ENCODE measurements around the gene EMX1. TPM values are rescaled to one million over a fixed set of nuclear protein-coding genes. Genes with fewer than 3 reads are reported as not detected.

The EMX1 gene
- total and polyA plus RNA-seq, 2 of the 13 experiments (the other 11 are each of a cell fraction or from before 2014, with no cell fraction given), result 0.62 to 4.9 TPM

- TF ChIP-seq ZBTB49 (CRISPR knock-in tag; IDR thresholded peaks at IDR 0.05; ENCODE audit: borderline replicate concordance), result no peak
- TF ChIP-seq CREB1 (IDR thresholded peaks at IDR 0.05), result no peak
- TF ChIP-seq CREB1 (CRISPR knock-in tag; IDR thresholded peaks at IDR 0.05), result no peak
- TF ChIP-seq GZF1 (CRISPR knock-in tag; IDR thresholded peaks at IDR 0.05), result no peak
- TF ChIP-seq NFIC (IDR thresholded peaks at IDR 0.05; ENCODE audit: low read length), result no peak
- TF ChIP-seq HOXD1 (CRISPR knock-in tag; IDR thresholded peaks at IDR 0.05), result peak; percentile 59; the same call in 1 of the 2 replicates
- no peak for TF ChIP-seq ZBTB20 (CRISPR knock-in tag; IDR thresholded peaks at IDR 0.05; ENCODE audit: borderline replicate concordance, low read depth)
- TF ChIP-seq NONO (IDR thresholded peaks at IDR 0.05), result no peak
- no peak for TF ChIP-seq NONO (CRISPR knock-in tag; conservative IDR thresholded peaks at IDR 0.05)
- no peak for TF ChIP-seq ASH2L (IDR thresholded peaks at IDR 0.05; ENCODE audit: insufficient read length, low read depth, low read length)
- no peak; the same call in 1 of the 2 replicates for TF ChIP-seq IRF9 (CRISPR knock-in tag; IDR thresholded peaks at IDR 0.05; ENCODE audit: borderline replicate concordance)
- no peak for TF ChIP-seq ARID4A (CRISPR knock-in tag; IDR thresholded peaks at IDR 0.05; ENCODE audit: borderline replicate concordance)
- TF ChIP-seq RNF219 (CRISPR knock-in tag; IDR thresholded peaks at IDR 0.05), result no peak
- no peak for TF ChIP-seq ZBTB3 (CRISPR knock-in tag; IDR thresholded peaks at IDR 0.05; ENCODE audit: borderline replicate concordance, low read depth)
- no peak for TF ChIP-seq SRSF4 (IDR thresholded peaks at IDR 0.05; ENCODE audit: low read depth, low read length, poor library complexity, severe bottlenecking)
- TF ChIP-seq FUBP1 (CRISPR knock-in tag; IDR thresholded peaks at IDR 0.05; ENCODE audit: borderline replicate concordance), result no peak
Observed at GRCh38 chr2:72917877-72918553, 696 bp downstream of the EMX1 start (continued).

All from HepG2 (cell line).